MV-4-11 (cell line): Measurements from ENCODE around the gene MYO1A.
"Not testable (repeated sequence)": the region's sequence is repeated elsewhere in the genome, so short reads cannot be mapped to it uniquely, and the experiment has no call there.

Experiments
- DNase-seq: peaks from one replicate; lab custom pipeline; 2025; lab: John Stamatoyannopoulos, UW

The MYO1A gene

DNA sequence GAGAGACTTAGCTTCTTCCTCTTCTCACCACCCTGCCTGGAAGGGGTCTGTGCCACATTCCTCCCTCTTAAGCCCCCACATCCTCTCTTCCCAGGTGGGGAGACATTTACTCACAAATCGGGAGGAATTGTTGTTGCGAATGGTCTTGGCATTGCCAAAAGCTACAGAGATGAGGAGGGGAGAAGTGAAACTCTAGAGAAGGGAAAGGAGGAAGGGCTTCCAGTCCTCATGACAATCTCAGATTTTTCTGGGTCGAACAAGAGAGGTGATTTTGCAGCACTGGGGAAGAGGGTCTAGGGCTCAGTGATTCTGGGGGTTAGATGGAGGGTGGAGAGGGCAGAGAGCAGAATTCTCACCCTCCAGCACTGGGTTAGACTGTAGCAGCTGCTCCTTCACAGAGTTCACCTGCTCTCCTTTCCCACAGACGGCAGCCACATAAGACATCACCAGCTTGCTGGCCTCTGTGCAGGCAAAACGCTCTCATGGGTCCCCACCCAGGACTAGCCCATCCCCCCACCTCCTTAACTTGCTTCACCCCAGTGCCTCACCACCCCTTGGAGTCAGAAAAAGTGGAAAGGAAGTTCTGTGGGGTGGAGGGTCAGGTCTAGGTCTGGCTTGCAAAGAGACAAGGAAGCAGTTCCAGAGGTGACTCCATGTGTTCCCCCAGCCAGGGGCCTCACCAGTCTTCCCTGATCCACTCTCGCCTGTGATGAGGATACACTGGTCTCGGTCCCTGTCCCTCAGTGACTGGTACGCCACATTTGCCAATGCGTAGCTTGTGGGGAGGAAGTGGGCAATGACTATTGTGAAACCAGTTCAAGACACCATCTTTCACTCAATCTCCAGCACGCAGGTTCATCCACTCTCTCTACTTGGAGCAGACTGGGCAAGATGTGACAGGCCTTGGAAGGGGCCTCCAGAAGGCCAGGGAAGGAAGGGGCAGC lies 2.7 kb downstream of the MYO1A start:
- peak; percentile 89 for DNase-seq

DNA sequence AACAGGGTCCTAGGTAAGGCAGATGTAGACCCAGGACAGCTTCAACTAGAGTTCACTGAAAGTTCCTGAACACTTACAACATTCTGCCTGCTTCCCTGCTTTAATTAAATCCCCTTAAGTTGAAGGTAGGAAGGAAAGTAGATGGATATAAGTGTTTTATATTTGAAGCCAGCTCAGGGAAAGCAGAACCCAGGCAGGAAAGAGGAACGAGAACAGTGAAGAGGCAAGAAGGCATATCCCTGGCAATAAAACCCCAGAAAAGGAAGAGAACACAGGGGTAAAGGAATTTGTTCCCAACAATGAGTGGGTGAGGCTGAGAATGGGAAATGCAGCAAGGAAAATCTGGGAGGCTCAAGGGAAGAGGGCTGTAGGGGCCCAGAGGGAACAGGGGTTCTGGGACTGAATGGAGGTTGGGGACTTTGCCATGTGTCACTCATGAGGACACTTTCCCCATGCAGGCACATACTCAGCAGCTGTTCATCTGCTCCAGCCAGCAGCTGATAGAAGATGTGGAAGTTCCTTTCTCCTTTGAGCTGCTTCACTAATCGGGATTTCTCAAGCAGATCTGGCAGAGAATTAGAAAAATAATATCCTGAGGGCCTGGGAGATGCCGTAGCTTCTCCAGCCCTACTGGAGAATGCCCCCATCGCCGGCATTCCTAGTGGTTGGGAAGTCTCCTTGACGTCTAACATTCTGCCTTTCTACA lies 3.7 kb downstream of the MYO1A start:
- peak; percentile 29 for DNase-seq

DNA sequence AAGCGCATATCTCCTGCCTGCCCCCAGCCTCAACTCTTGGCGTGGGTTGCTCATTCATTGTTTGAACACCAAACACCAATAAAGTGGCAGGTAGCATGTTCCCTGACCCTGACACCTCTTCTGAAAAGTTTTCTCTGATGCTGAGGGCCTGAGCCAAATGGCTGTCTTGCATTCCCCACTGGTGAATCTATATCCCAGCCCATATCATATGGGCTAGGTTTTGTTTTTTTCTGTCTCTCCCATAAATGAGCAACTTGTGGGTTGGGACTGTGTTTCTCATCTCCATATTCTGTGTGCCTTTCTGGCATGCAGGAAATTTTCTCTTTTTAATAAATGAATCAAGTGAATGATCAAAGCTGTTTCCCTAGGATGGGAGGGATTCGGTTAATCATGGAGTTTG lies 5.0 kb downstream of the MYO1A start:
- DNase-seq: no peak

DNA sequence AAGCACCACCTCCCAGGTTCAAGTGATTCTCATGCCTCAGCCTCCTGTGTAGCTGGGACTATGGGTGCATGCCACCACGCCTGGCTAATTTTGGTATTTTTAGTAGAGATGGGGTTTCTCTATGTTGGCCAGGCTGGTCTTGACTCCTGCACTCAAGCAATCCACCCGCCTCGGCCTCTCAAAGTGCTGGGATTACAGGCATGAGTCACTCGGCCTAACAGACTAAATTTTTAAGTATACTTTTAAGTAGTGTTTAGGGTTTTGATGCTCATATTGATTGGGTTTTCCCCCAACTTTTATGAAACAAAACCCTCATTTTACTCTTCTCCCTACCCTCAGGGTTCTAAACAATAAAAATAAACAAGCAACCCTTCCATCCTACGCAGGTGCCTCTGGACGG lies 5.5 kb downstream of the MYO1A start:
- DNase-seq: no peak

DNA sequence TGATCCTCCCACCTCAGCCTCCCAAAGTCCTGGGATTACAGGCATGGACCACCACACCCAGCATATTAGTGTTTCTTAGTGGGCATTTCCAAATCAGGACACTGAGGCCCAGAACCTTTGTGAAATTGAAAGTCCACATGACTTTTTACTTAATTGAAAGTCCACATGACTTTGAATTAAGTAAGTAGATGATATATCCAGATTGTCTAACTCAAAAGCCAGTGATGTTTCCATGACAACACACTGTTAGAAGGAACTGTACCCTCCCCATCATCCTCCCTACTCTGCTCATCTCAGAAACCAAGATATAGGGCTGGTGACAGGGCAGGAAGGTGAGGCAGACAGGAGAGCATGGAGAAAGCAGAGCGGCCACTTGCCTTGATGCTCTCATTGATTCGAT lies 7.2 kb downstream of the MYO1A start:
- DNase-seq: no peak

DNA sequence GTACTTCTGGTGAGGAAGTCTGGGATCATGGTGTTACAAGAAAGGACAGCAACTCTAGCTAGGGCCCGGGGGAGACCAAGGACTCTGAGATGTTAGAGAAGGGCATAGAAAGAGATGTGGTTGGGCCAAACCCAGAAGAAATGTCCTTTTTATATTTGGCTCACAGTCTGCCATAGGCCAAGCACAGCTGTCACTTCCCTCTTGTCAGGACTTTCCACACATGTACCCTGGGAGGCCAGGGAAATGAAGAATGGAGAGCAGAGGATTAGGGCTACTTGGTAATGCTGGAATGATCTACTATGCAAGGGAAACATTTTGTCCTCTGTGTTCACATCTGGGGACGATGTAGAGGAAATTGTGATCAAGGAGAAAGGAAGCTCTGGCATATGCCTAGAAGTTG lies 9.2 kb downstream of the MYO1A start:
- DNase-seq: no peak

DNA sequence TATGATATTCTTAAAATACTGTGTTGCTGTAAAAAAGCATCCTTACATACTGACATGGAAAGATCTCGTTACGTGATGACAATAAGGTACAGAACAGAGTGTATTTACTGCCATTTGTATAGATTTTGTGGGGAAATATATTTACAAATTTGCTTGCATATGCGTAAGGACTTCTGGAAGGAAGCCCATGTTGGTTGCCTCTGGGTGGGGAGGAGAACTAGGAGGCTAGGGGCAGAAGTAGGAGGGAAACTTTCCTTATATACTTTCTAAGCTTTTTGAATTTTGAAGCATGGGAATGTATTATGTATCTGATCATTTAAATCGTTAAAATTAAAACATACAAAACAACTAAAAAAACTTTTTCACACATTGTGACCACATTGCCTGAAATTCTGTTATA lies 9.7 kb downstream of the MYO1A start:
- DNase-seq: no peak

DNA sequence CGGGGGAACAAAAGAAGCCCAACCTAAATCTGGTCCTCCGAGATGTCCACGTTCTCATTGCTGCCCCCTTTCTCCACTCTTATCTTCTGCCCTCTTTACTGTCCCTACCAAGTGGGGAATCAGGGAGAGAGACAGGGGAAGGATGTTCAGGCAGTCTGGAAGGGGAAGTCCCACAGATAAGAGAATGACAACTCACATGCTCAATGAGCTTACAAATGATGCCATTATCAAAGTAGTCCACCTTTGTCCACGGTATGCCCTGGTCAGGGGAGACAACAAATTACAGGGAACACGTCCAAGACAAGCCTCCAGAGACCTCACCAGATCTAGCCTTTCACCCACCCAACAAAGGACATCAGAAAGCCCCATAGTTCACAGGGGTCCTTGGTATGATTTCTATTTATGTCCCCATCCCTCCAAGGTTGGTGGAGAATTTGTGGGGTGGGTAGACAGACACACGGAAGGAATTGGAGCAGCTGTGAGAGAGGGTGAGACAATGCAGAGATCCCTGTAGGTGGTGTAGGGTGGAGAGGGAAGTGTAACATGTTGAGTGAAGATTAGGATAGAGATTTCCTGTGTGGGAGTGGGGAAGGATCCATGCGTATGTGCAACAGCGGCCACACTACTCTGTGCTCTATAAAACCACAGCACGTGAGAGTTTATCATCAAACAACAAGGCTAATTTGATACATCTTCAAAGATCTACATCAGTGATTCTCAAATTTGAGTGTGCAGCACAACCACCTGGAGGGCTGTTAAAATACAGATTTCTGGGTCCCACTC lies 10.7 kb downstream of the MYO1A start:
- DNase-seq: no peak

DNA sequence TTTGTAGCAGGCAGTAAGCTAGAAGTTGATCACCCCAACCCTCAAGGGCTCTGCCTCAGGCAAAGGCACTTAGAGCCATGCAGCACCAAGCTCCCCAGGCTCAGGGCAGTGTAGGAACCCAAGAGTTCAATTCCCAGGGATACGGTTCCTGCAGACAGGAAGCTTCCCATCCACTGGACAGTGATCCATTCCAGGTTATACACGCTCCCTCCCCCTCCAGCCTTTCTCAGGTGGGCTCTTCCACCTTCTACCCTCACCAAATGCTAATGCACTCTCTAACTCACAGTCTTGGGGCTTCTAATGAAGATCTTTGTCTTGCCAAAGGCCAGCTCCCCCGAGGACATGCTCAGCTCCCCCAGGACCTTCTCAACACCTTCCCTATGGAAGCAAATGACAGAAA lies 12.7 kb downstream of the MYO1A start:
- DNase-seq: no peak

DNA sequence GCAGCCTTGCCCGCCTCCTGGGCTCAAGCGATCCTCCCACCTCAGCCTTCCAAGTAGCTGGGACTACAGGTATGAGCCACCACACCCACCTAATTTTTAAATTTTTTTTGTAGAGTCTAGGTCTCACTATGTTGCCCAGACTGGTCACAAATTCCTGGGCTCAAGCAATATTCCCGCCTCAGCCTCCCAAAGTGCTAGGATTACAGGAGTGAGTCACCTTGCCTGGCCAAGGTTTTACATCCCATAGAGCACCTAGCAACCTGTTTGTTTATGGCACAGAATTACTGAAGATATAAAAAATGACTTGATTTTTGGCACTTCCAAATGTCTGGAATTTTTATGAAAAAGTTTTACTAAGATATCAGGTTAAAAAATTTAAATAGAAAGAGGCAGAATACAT lies 16.5 kb downstream of the MYO1A start:
- no peak for DNase-seq

DNA sequence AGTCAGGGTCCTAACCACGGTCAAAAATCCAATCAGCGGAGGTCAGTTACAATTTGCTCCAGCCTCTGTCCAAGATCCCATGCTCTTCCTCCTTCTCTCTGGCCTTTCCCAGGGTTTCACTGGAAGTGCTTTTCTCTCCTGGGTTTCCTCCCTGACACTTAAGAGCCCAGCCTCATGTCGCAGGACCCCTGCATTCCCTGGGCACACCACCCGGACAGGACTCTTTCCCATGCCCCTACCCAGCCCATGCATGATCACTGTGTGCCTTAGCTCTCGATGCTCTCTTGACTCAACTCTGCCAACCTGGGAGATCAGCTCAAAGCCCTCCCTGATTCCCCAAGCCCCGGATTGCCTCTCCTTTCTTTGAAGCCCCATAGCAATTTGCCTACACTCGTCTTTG lies 18.1 kb downstream of the MYO1A start:
- no peak for DNase-seq

DNA sequence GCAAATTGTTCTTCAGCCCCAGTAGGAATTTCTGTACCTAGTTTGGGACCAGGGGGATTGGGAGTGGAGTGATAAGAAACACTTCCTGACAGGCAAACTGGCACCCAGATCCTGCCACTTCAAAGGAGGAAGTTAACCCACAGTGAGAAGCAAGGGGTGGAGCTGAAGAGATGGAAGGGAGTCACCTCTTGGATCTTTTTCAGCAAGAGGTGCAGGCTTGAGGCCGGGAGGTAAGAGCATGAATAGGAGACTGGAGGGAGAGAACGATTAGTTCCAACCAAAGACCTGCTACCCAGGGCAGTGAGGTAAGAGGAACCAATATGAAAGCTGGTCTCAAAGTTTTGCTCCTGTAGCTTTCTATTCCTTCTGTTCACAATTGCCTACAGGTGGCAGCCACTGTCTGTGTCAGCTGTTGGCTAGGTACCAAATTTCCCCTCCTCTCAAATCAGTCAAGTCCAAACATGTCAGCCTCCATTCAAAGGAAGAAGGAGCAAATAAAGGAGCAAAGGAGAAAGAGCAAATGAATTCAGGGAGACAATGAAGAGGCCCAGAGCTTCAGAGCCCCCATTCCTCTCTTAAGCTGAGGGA lies 18.7 kb downstream of the MYO1A start:
- DNase-seq: peak; percentile 60

DNA sequence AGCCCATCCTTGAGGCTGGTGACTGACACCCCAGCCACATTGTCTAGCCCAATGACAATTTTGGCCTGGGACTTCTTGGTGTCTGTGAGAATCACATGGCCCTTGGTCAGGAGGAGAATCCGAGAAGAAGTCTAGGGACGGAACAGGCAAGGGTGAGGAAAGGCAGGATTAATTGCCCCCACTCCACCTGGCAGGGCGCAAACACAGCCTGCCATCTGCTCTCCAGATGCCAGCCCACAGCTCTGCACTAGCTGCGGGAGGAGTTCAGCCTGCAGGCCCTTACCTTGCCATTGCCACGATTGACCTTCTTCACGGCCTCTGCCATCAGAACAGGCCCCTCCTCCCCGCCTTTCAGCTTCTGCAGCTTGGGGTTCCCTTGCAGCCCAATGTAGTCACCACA lies 20.5 kb downstream of the MYO1A start:
- DNase-seq: no peak

DNA sequence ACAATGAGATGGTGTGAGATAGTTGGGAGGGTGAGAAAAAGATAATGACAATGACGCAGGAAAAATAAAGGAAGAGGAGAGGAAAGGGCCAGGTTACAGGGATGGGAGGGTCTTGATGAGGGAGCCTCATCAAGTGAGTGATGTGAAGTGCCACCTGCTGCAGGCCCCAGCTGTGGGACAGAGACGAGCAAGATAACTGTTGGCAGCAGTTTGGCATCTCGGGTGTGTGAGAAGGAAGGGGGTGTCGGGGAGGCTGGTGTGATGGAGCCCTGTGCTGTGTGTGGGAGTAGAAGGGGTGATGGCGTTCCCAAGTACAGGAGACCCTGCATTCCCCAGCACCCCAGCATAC lies 22.1 kb downstream of the MYO1A start:
- no peak for DNase-seq

DNA sequence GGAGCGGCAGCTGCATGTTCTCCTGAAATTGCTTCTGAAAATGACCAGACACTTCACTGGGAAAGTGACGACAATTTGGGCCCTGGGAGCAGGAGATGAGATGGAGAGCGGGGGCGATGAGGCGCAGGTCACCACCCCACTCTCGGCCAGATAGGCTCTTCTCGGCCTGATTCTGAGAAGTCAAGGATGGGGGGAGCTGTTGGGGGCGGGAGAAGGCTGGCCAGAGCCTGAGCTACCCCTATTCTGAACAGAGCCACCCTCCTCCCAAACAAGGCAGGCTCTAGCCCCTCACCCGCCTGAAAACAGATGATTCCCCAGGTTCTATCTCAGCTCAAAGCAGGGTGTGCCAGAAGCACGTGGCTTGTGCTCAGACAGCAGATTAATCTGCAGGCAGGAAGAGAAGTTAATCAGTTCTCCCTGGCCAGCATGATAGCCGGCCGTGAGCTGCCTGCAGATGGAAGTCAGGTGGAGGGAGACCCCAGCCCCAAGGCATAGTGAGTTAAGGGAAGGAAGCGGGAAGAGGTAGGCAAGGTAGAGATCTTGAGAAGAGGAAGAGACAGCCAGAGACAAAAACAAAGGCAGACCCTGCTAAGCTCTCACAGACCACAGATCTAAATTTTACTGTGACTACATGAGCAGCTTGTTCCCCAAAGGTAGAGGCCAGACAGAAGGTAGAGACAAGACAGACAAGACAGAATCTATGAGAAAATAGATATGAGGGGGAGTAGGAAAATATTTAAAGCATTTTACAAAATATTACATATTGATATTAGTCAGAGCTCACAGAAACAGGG lies 22.7 kb downstream of the MYO1A start:
- DNase-seq: no peak

DNA sequence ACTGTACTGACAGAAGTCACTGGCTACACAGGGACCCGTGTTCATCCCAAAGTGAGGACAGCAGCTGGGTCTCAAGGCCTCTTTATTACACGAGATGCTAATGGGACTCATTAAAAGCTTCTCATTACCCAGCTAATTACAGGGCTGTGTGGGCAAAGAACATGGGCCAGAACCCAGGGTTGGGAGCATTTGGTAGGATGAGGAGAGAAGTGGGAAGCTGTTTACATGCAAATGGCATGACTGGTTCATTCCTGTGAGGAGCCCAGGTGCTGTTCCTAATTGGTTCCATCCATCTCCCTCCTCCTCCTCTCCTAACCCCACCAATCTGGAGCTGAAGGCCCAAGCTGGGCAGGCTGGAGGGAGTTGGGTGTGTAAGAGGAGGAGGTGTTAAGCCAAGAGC lies 24.7 kb downstream of the MYO1A start:
- DNase-seq: no peak

DNA sequence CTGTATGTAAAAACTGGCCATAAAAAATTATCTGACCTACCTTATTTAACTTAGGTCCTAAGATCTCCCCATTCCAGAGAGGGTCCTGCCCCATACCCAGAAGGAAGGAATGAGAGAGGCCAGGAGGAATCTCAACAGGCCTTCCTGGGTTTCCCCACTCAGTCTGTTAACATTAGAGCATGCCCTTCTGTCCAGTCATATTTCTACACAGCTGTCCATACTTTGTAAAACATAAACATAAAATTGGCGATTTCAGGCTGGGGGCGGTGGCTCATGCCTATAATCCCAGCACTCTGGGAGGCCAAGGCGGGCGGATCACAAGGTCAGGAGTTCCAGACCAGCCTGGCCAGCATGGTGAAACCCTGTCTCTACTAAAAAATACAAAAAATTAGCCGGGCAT lies 27.6 kb downstream of the MYO1A start:
- not testable (repeated sequence) for DNase-seq

DNA sequence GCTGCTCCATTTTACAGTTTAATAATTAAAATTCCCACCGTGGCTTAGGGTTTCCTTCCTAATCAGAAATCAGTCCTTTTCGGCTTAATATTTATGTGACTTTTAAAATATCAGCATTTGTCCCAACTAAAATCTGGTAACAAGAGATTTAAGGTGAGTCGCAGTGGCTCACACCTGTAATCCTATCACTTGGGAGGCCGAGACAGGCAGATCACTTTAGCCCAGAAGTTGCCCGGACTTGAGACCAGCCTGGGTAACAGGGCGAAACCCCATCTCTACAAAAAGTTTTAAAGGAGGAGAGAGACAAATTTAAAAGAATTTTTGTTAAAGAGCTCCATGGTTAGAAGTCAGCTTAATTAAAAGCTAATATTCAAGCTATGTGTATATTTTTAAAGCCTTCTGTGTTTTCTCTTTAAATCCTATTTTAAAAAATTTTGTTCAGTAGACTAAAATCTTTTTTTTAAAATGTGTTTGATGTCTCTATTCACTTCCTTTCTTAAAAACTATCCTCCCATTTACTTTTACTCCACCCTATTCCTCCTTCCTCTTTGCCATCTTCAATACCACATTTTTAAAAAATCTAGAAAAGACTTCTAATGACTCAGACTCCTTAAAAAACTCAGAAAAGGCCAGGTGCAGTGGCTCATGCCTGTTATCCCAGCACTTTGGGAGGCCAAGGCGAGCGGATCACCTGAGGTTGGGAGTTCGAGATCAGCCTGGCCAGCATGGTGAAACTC lies 29.8 kb downstream of the MYO1A start:
- DNase-seq: peak; percentile 17

DNA sequence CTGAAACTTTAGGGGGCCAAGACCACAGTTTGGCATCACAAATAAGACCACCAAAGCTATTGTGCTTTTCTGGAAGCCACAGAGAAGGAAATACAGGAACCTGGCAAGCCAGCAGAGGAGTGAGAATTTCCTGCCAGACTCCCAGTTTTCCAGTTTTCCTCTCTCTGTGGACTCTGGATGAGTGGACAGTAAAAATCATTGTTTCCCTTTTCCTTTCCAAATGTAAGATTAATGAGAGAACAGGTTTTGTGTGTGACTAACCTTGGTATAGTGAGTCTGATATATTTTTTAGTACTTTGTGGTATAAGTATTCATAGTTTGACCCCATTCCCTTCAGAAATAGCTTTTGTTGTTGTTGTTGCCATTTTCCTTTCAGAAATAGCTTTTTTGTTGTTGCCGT lies 31.0 kb downstream of the MYO1A start:
- no peak for DNase-seq

DNA sequence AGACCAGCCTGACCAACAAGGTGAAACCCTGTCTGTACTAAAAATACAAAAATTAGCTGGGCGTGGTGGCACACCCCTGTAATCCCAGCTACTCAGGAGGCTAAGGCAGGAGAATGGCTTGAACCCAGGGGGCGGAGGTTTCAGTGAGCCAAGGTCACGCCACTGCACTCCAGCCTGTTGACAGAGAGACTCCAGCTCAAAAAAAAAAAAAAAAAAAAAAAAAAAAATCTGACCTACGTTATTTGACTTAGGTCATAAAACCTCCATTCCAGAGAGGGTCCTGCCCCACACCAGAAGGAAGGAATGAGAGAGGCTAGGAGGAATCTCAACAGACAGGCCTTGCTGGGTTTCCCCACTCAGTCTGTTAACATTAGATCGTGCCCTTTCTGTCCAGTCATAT lies 31.6 kb downstream of the MYO1A start:
- not testable (repeated sequence) for DNase-seq

DNA sequence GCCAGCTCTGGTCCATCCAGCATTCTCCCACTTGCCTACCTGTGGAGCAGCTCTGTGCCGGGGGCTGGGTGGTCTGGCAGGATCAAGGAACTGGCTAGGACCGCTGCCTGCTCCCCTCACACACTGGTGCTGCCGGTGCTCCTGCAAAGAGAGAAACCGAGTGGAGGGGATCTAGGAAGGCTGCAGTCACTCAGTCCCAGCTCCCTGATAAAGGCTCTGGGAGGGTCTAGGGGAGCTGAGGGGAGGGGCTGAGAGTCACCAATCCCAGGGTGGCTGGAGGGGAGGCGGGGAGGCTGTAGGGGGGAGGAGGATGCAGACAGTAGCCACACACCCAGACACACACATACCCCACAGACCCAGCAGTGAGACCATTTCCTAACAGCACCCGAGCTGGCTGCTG lies 33.6 kb downstream of the MYO1A start, which contains the start of gene TAC3:
TSS of gene TAC3 (minus strand) at position 182 of the 400 bp plus-strand sequence. CDS start 732 bp downstream, outside the sequence.
- DNase-seq: no peak
